DMS79 treated with DMSO at 0.1 percent for 48 hours (cell line): Measurements from ENCODE around the gene S100PBP.

Experiments
- DNase-seq: peaks from one replicate; lab custom pipeline; 2025; lab: John Stamatoyannopoulos, UW

Gene S100PBP

GRCh38 chr1:32888134-32888533 is 70.7 kb downstream of the S100PBP start:
- no peak for DNase-seq

- no peak for DNase-seq
Measured at GRCh38 chr1:32888677-32889420, 71.4 kb downstream of the S100PBP start.

GRCh38 chr1:32889731-32890278 is 72.4 kb downstream of the S100PBP start:
- DNase-seq, result no peak

GRCh38 chr1:32890516-32891240 is 73.2 kb downstream of the S100PBP start:
- no peak for DNase-seq

- no peak for DNase-seq
Measured at GRCh38 chr1:32891241-32891570, 73.8 kb downstream of the S100PBP start.

GRCh38 chr1:32891630-32892029 is 74.2 kb downstream of the S100PBP start:
- no peak for DNase-seq

GRCh38 chr1:32892368-32893197 is 75.1 kb downstream of the S100PBP start:
- peak; percentile 76 for DNase-seq

GRCh38 chr1:32893198-32894018 is 76.0 kb downstream of the S100PBP start:
- DNase-seq, result peak; percentile 76

- peak; percentile 53 for DNase-seq
Measured at GRCh38 chr1:32894019-32894600, 76.7 kb downstream of the S100PBP start.

GRCh38 chr1:32894681-32895080 is 77.2 kb downstream of the S100PBP start:
- no peak for DNase-seq

GRCh38 chr1:32895325-32896215 is 78.1 kb downstream of the S100PBP start:
- no peak for DNase-seq

- DNase-seq, result no peak
Measured at GRCh38 chr1:32896451-32896850, 79.0 kb downstream of the S100PBP start.

- DNase-seq, result no peak
Measured at GRCh38 chr1:32897082-32898049, 79.9 kb downstream of the S100PBP start.

GRCh38 chr1:32898056-32898455 is 80.6 kb downstream of the S100PBP start:
- no peak for DNase-seq

GRCh38 chr1:32898958-32899357 is 81.5 kb downstream of the S100PBP start:
- no peak for DNase-seq

- DNase-seq, result no peak
Measured at GRCh38 chr1:32899586-32900296, 82.3 kb downstream of the S100PBP start.

- DNase-seq, result no peak
Measured at GRCh38 chr1:32900371-32900955, 83.0 kb downstream of the S100PBP start.
